Keratinocyte (primary cell): ENCODE results near the gene AQP6. TPM values are rescaled to one million over a fixed set of nuclear protein-coding genes. Genes with fewer than 3 reads are reported as not detected.

Experiments
- DNase-seq: peaks from one replicate; pipeline ENCODE4 v3.0.0-alpha.2; 2011; ENCODE audit warnings: low read depth, missing footprints, low spot score
- FAIRE-seq: peaks from 2 replicates; lab custom pipeline; 2011; peaks lifted over from hg19 to GRCh38; lab: Jason Lieb, UNC
- H2AFZ ChIP-seq: 2 replicates; pipeline ENCODE4 v1.6.0; 2012; ENCODE audit warnings: low read length, control low read depth, inconsistent platforms; ENCODE audit not compliant: control insufficient read depth
- H3K27ac ChIP-seq: 2 replicates; pipeline ENCODE4 v1.5.1; 2011; ENCODE audit warnings: low read length; ENCODE audit not compliant: control insufficient read depth, insufficient read depth
- H3K27me3 ChIP-seq: 3 replicates; pipeline ENCODE4 v1.6.0; 2011; ENCODE audit warnings: low read length; ENCODE audit not compliant: control insufficient read depth, insufficient read depth; ENCODE audit errors: extremely low read depth
- H3K36me3 ChIP-seq, 2 experiments: 2 replicates in 1 of 2; 3 replicates in 1 of 2; pipeline ENCODE4 v1.5.1; 2011; ENCODE audit warnings: low read length in 2 of 2, mild to moderate bottlenecking in 1 of 2; ENCODE audit not compliant: control insufficient read depth in 2 of 2, insufficient read depth in 2 of 2; ENCODE audit errors: extremely low read depth in 1 of 2
- H3K4me1 ChIP-seq: 3 replicates; pipeline ENCODE4 v1.5.1; 2011; ENCODE audit warnings: low read length; ENCODE audit not compliant: control insufficient read depth, insufficient read depth; ENCODE audit errors: extremely low read depth
- H3K4me2 ChIP-seq: 3 replicates; pipeline ENCODE4 v1.6.0; 2011; ENCODE audit warnings: low read depth, low read length; ENCODE audit not compliant: control insufficient read depth, insufficient read depth; ENCODE audit errors: extremely low read depth
- H3K4me3 ChIP-seq, 3 experiments: fragments of 200-600 bp in 1 of 3; sonication (generic) in 1 of 3; 2 replicates in 2 of 3; 3 replicates in 1 of 3; pipeline ENCODE4 v1.5.1; 2011 to 2016; ENCODE audit warnings: low read length in 3 of 3, mild to moderate bottlenecking in 3 of 3, control low read depth in 2 of 3, inconsistent platforms in 1 of 3, low read depth in 1 of 3, mixed read lengths in 1 of 3, mixed run types in 1 of 3, moderate library complexity in 1 of 3; ENCODE audit not compliant: control insufficient read depth in 2 of 3, insufficient read depth in 2 of 3; ENCODE audit errors: extremely low read depth in 1 of 3
- H3K79me2 ChIP-seq: 2 replicates; pipeline ENCODE4 v1.6.0; 2012; ENCODE audit warnings: low read length; ENCODE audit not compliant: control insufficient read depth, insufficient read depth
- H3K9ac ChIP-seq: 3 replicates; pipeline ENCODE4 v1.6.0; 2011; ENCODE audit warnings: low read length; ENCODE audit not compliant: control insufficient read depth, insufficient read depth; ENCODE audit errors: extremely low read depth
- H3K9me1 ChIP-seq: 3 replicates; pipeline ENCODE4 v1.6.0; 2011; ENCODE audit warnings: low read length; ENCODE audit not compliant: control insufficient read depth, insufficient read depth; ENCODE audit errors: extremely low read depth
- H3K9me3 ChIP-seq: 2 replicates; pipeline ENCODE4 v1.5.1; 2012; ENCODE audit warnings: low read depth, low read length; ENCODE audit not compliant: control insufficient read depth
- H4K20me1 ChIP-seq: 3 replicates; pipeline ENCODE4 v1.6.0; 2011; ENCODE audit warnings: low read length; ENCODE audit not compliant: control insufficient read depth, insufficient read depth; ENCODE audit errors: extremely low read depth
- CTCF ChIP-seq, 3 experiments: IDR thresholded peaks in 1 of 3; conservative IDR thresholded peaks in 1 of 3; optimal IDR thresholded peaks in 1 of 3; 2 replicates in 2 of 3; 3 replicates in 1 of 3; pipeline versions ENCODE3 to v1.5.1; 2011; ENCODE audit warnings: low read length in 3 of 3, mild to moderate bottlenecking in 3 of 3, moderate library complexity in 2 of 3, control low read depth in 1 of 3, inconsistent platforms in 1 of 3; ENCODE audit not compliant: insufficient read depth in 2 of 3; ENCODE audit errors: extremely low read depth in 1 of 3
- EZH2 ChIP-seq: IDR thresholded peaks from one replicate; pipeline ENCODE4 v1.6.1; 2012; ENCODE audit warnings: inconsistent platforms, mild to moderate bottlenecking, low read length, moderate library complexity
- dilution Hi-C: fragments of 300-500 bp; cut with MboI; formaldehyde crosslinking; loops from one replicate; pipeline ENCODE4 v1.7.0; 2020; ENCODE audit warnings: low sequenced_read_pairs; ENCODE audit not compliant: extremely low pct_ligation_motif_present
- polyA plus RNA-seq, 5 experiments: library from polyadenylated mRNA; depleted of rRNA in 3 of 5; stranded (reverse) in 3 of 5; stranded (forward) in 1 of 5; unstranded in 1 of 5; fragments of >200 nt; gene quantifications; 1 replicate in 1 of 5; 2 replicates in 3 of 5; 3 replicates in 1 of 5; pipeline versions ENCODE4 v1.2.1 to v1.2.3, GENCODE V29; 2011 to 2012; ENCODE audit warnings: missing spikeins in 2 of 5, low read depth in 1 of 5, low replicate concordance in 1 of 5

AQP6 gene
- polyA plus RNA-seq, 1 donor (not counting 4 experiments of a cell fraction or from before 2014, with no cell fraction given): 0.45 TPM

- Histone ChIP-seq H3K9me3 (no peaks in the 10 kb centered on the region), H3K79me2 (peaks cover 83% of the 10 kb centered on the region), H3K4me2 (no peak overlapping the region), H3K27ac (no peak overlapping the region), H3K9me1 (no peaks in the 10 kb centered on the region), H3K9ac (no peak overlapping the region), H2AFZ (no peak overlapping the region), H3K4me1 (peaks cover 4% of the 10 kb centered on the region), H3K36me3 (peaks cover 0 to 17% of the 10 kb centered on the region in 2 experiments), H3K4me3 (no peak overlapping the region), H3K27me3 (no peaks in the 10 kb centered on the region), H4K20me1 (no peaks in the 10 kb centered on the region)
- no peak for TF ChIP-seq EZH2
- TF ChIP-seq CTCF (optimal IDR thresholded peaks at IDR 0.05 in 1 of 3, IDR thresholded peaks at IDR 0.05 in 1 of 3, conservative IDR thresholded peaks at IDR 0.05 in 1 of 3; ENCODE audit: extremely low read depth in 1 of 3, insufficient read depth in 2 of 3, low read length in 3 of 3): no peak
- dilution Hi-C loops: no loop called here
- DNase-seq: no peak
- no peak for FAIRE-seq
Measured at GRCh38 chr12:50019524-50019923, 46.8 kb downstream of the AQP6 start.

- no peak overlapping the region for H3K4me3 ChIP-seq
- no peak overlapping the region for H3K9ac ChIP-seq
- H3K9me3 ChIP-seq: no peaks in the 10 kb centered on the region
- FAIRE-seq (no peak), DNase-seq (no peak)
- H3K4me2 ChIP-seq: no peak overlapping the region
- peaks cover 8% of the 10 kb centered on the region for H3K4me1 ChIP-seq
- H3K27ac ChIP-seq: no peak overlapping the region
- no peaks in the 10 kb centered on the region for H3K9me1 ChIP-seq
- H3K27me3 ChIP-seq: no peaks in the 10 kb centered on the region
- H3K36me3 ChIP-seq: peaks cover 0 to 11% of the 10 kb centered on the region in 2 experiments
- no peaks in the 10 kb centered on the region for H4K20me1 ChIP-seq
- H2AFZ ChIP-seq: no peak overlapping the region
- H3K79me2 ChIP-seq: peaks cover 86% of the 10 kb centered on the region
- dilution Hi-C loops: no loop called here
- TF ChIP-seq EZH2 (no peak), CTCF (optimal IDR thresholded peaks at IDR 0.05 in 1 of 3, IDR thresholded peaks at IDR 0.05 in 1 of 3, conservative IDR thresholded peaks at IDR 0.05 in 1 of 3; ENCODE audit: extremely low read depth in 1 of 3, insufficient read depth in 2 of 3, low read length in 3 of 3) (no peak)
Measured at GRCh38 chr12:50021031-50021430, 48.3 kb downstream of the AQP6 start.
